Kidney (tissue), 22 donors: ENCODE measurements around the gene TIGD3. TPM values are rescaled to one million over a fixed set of nuclear protein-coding genes. Genes with fewer than 3 reads are reported as not detected.

ENCODE experiments used
- DNase-seq, 5 donors: peaks; one replicate each; pipeline ENCODE4 v3.0.0-alpha.2; 2013 to 2020
- FAIRE-seq: peaks from 2 replicates; lab custom pipeline; 2012; peaks lifted over from hg19 to GRCh38; lab: Jason Lieb, UNC
- H3K27ac ChIP-seq, 2 donors: one replicate each; pipeline ENCODE4 v1.7.0; 2013; ENCODE audit warnings: low read depth in 2 of 2, low read length in 2 of 2, inconsistent platforms in 1 of 2
- H3K27me3 ChIP-seq: one replicate; pipeline ENCODE4 v1.7.1; 2013; ENCODE audit warnings: low read length, inconsistent platforms; ENCODE audit not compliant: control insufficient read depth, insufficient read depth
- H3K36me3 ChIP-seq, 3 donors: one replicate each; pipeline versions ENCODE4 v1.7.0 to v1.7.1; 2013; ENCODE audit warnings: low read length in 3 of 3, control low read depth in 1 of 3, inconsistent platforms in 1 of 3; ENCODE audit not compliant: insufficient read depth in 3 of 3, control insufficient read depth in 2 of 3
- H3K4me1 ChIP-seq, 3 donors: one replicate each; pipeline versions ENCODE4 v1.7.0 to v1.7.1; 2013; ENCODE audit warnings: low read length in 3 of 3, inconsistent platforms in 1 of 3, low read depth in 1 of 3; ENCODE audit not compliant: control insufficient read depth in 2 of 3, insufficient read depth in 2 of 3
- H3K4me3 ChIP-seq, 3 donors: one replicate each; pipeline versions ENCODE4 v1.7.0 to v1.8.1; 2013; ENCODE audit warnings: low read length in 3 of 3, control low read depth in 1 of 3, inconsistent platforms in 1 of 3
- H3K9ac ChIP-seq, 3 donors: one replicate each; pipeline versions ENCODE4 v1.7.0 to v1.7.1; 2013; ENCODE audit warnings: low read length in 3 of 3, control low read depth in 1 of 3, inconsistent platforms in 1 of 3
- H3K9me3 ChIP-seq, 3 donors: one replicate each; pipeline versions ENCODE4 v1.7.0 to v1.7.1; 2013; ENCODE audit warnings: low read length in 3 of 3, control low read depth in 1 of 3, inconsistent platforms in 1 of 3; ENCODE audit not compliant: control insufficient read depth in 2 of 3, insufficient read depth in 1 of 3
- CTCF ChIP-seq: IDR thresholded peaks from 3 replicates; pipeline ENCODE4 v1.5.1; 2012; ENCODE audit warnings: mild to moderate bottlenecking, moderate library complexity, borderline replicate concordance; ENCODE audit not compliant: insufficient read depth; ENCODE audit errors: extremely low read depth
- intact Hi-C: fragments of 100-400 bp; cut with DNase I; formaldehyde crosslinking; loops from one replicate; pipeline ENCODE4 v1.11.1; 2022
- long read RNA-seq, 10 donors: library from polyadenylated mRNA in 1 of 10; unstranded in 1 of 10; transcript quantifications; one replicate each; pipeline ENCODE4 v2.0.0 and lab custom pipeline, GENCODE V29; 2021 to 2026
- polyA plus RNA-seq: library from polyadenylated mRNA; stranded (reverse); fragments of 350-450 nt; fragmentation: Illumina TruSeq; extraction: RNeasy Lipid Tissue Mini Kit (QIAGEN cat#74804); gene quantifications from one replicate; pipeline ENCODE4 v1.2.3, GENCODE V29; 2014; ENCODE audit warnings: low read depth, low replicate concordance; ENCODE audit not compliant: insufficient read depth
- total RNA-seq: library from RNA; stranded (reverse); fragmentation: NEBNext Ultra II Directional; extraction: Animal tissue kit (Norgen Biotek cat#: 25700); gene quantifications from one replicate; pipeline ENCODE4 v1.2.1, GENCODE V29; 2021
- donor health status: control.
- donor health status: control.
- donor health status: control.
- donor health status: control.
- donor health status: control.
- donor health status: DM: yes; HTN: yes; CAD: no.
- donor health status: Normal renal cell carcinoma (clear cell type).

Gene TIGD3
- 0.19 TPM for total RNA-seq
- 0.95 TPM for polyA plus RNA-seq
- long read RNA-seq, donor 1: 0 reads
- long read RNA-seq, donor 2, partial matches to known transcripts: 0 of 1 reads
- long read RNA-seq, donor 2, other reads (novel, unspliced or antisense): 0 of 1 reads
- long read RNA-seq, donor 3: 0 reads
- long read RNA-seq, donor 4: 0 reads
- long read RNA-seq, donor 5: 0 reads
- long read RNA-seq, donor 6: 0 reads
- long read RNA-seq, donor 7: 0 reads
- long read RNA-seq, donor 8, partial matches to known transcripts: 0 of 2 reads
- long read RNA-seq, donor 8, other reads (novel, unspliced or antisense): 0 of 2 reads
- long read RNA-seq, donor 9: 0 reads
- long read RNA-seq, donor 10: 0 reads

- Histone ChIP-seq H3K9me3 (no peaks in the 10 kb centered on the region), H3K36me3 (peaks cover 2 to 21% (median 17%) of the 10 kb centered on the region in 3 donors), H3K9ac (peak within 1 kb of the TSS in 2 of 3 donors; percentile 43 to 69), H3K4me3 (peak within 1 kb of the TSS; percentile 59 to 82 (median 64)), H3K27me3 (no peaks in the 10 kb centered on the region), H3K27ac (peak within 1 kb of the TSS in 1 of 2 donors; percentile 26), H3K4me1 (peaks cover 0 to 19% (median 12%) of the 10 kb centered on the region in 3 donors)
- no peak for TF ChIP-seq CTCF
- intact Hi-C loops: no loop called here
- DNase-seq (peak; percentile 98 to 99 (median 99)), FAIRE-seq (no peak)
Observed at GRCh38 chr11:65354265-65355012, at the start of gene TIGD3. TSS of gene TIGD3 (plus strand) at chr11:65354751. CDS start at chr11:65355809, 1,058 bp downstream.

GRCh38 chr11:65305501-65306268, 48.9 kb upstream of the TIGD3 start:
- H3K27me3 ChIP-seq: no peaks in the 10 kb centered on the region
- H3K27ac ChIP-seq: no peak overlapping the region
- intact Hi-C loops: no loop called here
- no peak overlapping the region for H3K4me3 ChIP-seq
- no peak for FAIRE-seq
- TF ChIP-seq CTCF: no peak
- H3K9ac ChIP-seq: no peak overlapping the region
- no peaks in the 10 kb centered on the region for H3K9me3 ChIP-seq
- H3K36me3 ChIP-seq: no peaks in the 10 kb centered on the region
- peaks cover 0 to 21% (median 0%) of the 10 kb centered on the region in 3 donors for H3K4me1 ChIP-seq
- DNase-seq: no peak

- Histone ChIP-seq H3K36me3 (no peaks in the 10 kb centered on the region), H3K27me3 (no peaks in the 10 kb centered on the region), H3K27ac (peak overlapping the region in 1 of 2 donors; percentile 1), H3K4me1 (peaks cover 0 to 14% (median 0%) of the 10 kb centered on the region in 3 donors), H3K9ac (no peak overlapping the region), H3K4me3 (no peak overlapping the region), H3K9me3 (no peaks in the 10 kb centered on the region)
- no peak for DNase-seq
- intact Hi-C loops: no loop called here
- FAIRE-seq: no peak
- no peak for TF ChIP-seq CTCF
Observed at GRCh38 chr11:65307298-65308229, 47.0 kb upstream of the TIGD3 start.
